Cardiac muscle cell (in vitro differentiated cells and primary cell): ENCODE data around the gene ARMH3. TPM values are rescaled to one million over a fixed set of nuclear protein-coding genes. Genes with fewer than 3 reads are reported as not detected.

ENCODE experiments used
- DNase-seq, 2 donors: peaks; one replicate each; pipeline versions ENCODE4 v3.0.0 to v3.0.0-alpha.2; 2010 to 2017; ENCODE audit warnings: low read depth in 1 of 2, low spot score in 1 of 2
- H3K27ac ChIP-seq: fragments of 200-600 bp; sonication (generic); 2 replicates; pipeline ENCODE4 v1.5.1; 2016
- H3K27me3 ChIP-seq: fragments of 200-600 bp; sonication (generic); 2 replicates; pipeline ENCODE4 v1.6.0; 2016; ENCODE audit warnings: control low read depth
- H3K36me3 ChIP-seq: fragments of 200-600 bp; sonication (generic); 2 replicates; pipeline ENCODE4 v1.5.1; 2016; ENCODE audit warnings: control low read depth
- H3K4me1 ChIP-seq: fragments of 200-600 bp; sonication (generic); 2 replicates; pipeline ENCODE4 v1.8.1; 2017; ENCODE audit warnings: low read depth, mild to moderate bottlenecking, mixed run types
- H3K4me3 ChIP-seq: fragments of 200-600 bp; sonication (generic); 2 replicates; pipeline ENCODE4 v1.5.1; 2016; ENCODE audit warnings: mild to moderate bottlenecking
- H3K9me3 ChIP-seq: fragments of 200-600 bp; sonication (generic); 2 replicates; pipeline ENCODE4 v1.5.1; 2017; ENCODE audit warnings: low read depth, mild to moderate bottlenecking, control low read depth
- CTCF ChIP-seq: IDR thresholded peaks from 2 replicates; pipeline ENCODE4 v1.5.1; 2012; ENCODE audit warnings: low read depth, mild to moderate bottlenecking, low read length
- polyA plus RNA-seq: library from polyadenylated mRNA; unstranded; fragments of >200 nt; fragmentation: Nextera tagmentation; extraction: Ambion mirVana; gene quantifications from 2 replicates; pipeline ENCODE4 v1.2.1, GENCODE V29; 2016
- total RNA-seq: library from RNA; depleted of rRNA; stranded (reverse); fragments of >200 nt; gene quantifications from 2 replicates; pipeline ENCODE4 v1.2.3, GENCODE V29; 2016

The ARMH3 gene
- total and polyA plus RNA-seq, 2 experiments from 2014 or later = 5.0 to 17.2 TPM

- TF ChIP-seq CTCF = no peak
- no peaks in the 10 kb centered on the region for H3K36me3 ChIP-seq
- H3K27me3 ChIP-seq = no peaks in the 10 kb centered on the region
- H3K4me1 ChIP-seq = peaks cover 26% of the 10 kb centered on the region
- no peak for DNase-seq
- H3K4me3 ChIP-seq = no peak overlapping the region
- no peak overlapping the region for H3K27ac ChIP-seq
- H3K9me3 ChIP-seq = no peaks in the 10 kb centered on the region
These were observed 161.2 kb downstream of the ARMH3 start for GRCh38 chr10:101894742-101895141.

GRCh38 chr10:101894266-101894665 lies 161.7 kb downstream of the ARMH3 start:
- H3K9me3 ChIP-seq = no peaks in the 10 kb centered on the region
- peaks cover 28% of the 10 kb centered on the region for H3K4me1 ChIP-seq
- no peaks in the 10 kb centered on the region for H3K27me3 ChIP-seq
- DNase-seq = peak in 1 of 2 donors; percentile 48
- TF ChIP-seq CTCF = no peak
- H3K27ac ChIP-seq = no peak overlapping the region
- no peaks in the 10 kb centered on the region for H3K36me3 ChIP-seq
- no peak overlapping the region for H3K4me3 ChIP-seq

GRCh38 chr10:101893510-101894120 lies 162.4 kb downstream of the ARMH3 start:
- no peak for DNase-seq
- Histone ChIP-seq H3K4me3 (no peak overlapping the region), H3K27ac (no peak overlapping the region), H3K36me3 (no peaks in the 10 kb centered on the region), H3K27me3 (no peaks in the 10 kb centered on the region), H3K9me3 (no peaks in the 10 kb centered on the region), H3K4me1 (peaks cover 35% of the 10 kb centered on the region)
- no peak for TF ChIP-seq CTCF

- DNase-seq = no peak
- Histone ChIP-seq H3K9me3 (no peaks in the 10 kb centered on the region), H3K27me3 (no peaks in the 10 kb centered on the region)
These were observed 163.1 kb downstream of the ARMH3 start for GRCh38 chr10:101892782-101893391.

More at GRCh38 chr10:101892782-101893391, 163.1 kb downstream of the ARMH3 start:
- TF ChIP-seq CTCF = no peak
- H3K36me3 ChIP-seq = no peaks in the 10 kb centered on the region
- no peak overlapping the region for H3K27ac ChIP-seq
- H3K4me3 ChIP-seq = no peak overlapping the region
- peaks cover 36% of the 10 kb centered on the region for H3K4me1 ChIP-seq
